ENCODE measurements around the gene NKX1-2.

NKX1-2 gene

GRCh38 chr10:124423813-124424212 lies 26.0 kb downstream of the NKX1-2 start:
- CTCF ChIA-PET, result no interaction called here
- H3K27me3 Mint-ChIP-seq, result peaks cover 67% of the 10 kb centered on the region
- H3K4me1 Mint-ChIP-seq, result peaks cover 3% of the 10 kb centered on the region
- H3K36me3 Mint-ChIP-seq, result no peaks in the 10 kb centered on the region
- no peak for DNase-seq
- H3K27ac Mint-ChIP-seq, result no peak overlapping the region
- H3K4me3 Mint-ChIP-seq, result no peak overlapping the region
- no peaks in the 10 kb centered on the region for H3K9me3 Mint-ChIP-seq

GRCh38 chr10:124422742-124423141 lies 27.1 kb downstream of the NKX1-2 start:
- Mint-ChIP-seq H3K27ac (no peak overlapping the region), H3K9me3 (no peaks in the 10 kb centered on the region), H3K4me1 (peaks cover 9% of the 10 kb centered on the region), H3K4me3 (no peak overlapping the region), H3K36me3 (no peaks in the 10 kb centered on the region), H3K27me3 (peaks cover 58% of the 10 kb centered on the region)
- CTCF ChIA-PET, result no interaction called here
- no peak for DNase-seq

- CTCF ChIA-PET, result no interaction called here
These were observed 29.6 kb downstream of the NKX1-2 start for GRCh38 chr10:124420254-124420653.

DNA sequence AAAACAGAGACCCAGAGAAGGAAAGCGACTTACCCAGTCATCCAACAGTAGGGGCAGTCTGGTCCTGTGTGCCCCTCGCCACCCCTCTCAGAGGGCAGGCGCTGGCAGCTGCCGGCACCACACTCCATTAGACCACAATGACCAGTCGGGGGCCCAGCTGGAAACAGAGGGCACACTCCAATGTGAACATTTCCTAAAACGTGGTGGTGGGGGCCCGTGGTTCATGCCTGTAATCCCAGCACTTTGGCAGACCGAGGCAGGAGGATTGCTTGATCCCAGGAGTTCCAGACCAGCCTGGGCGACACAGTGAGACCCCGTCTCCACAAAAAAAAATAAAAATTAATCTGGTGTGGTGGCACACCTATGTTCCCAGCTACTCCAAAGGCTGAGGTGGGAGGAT lies 30.2 kb downstream of the NKX1-2 start:
- CTCF ChIA-PET, result interaction anchor here (1.4 kb wide), 1 partner anchor 31 kb away, joined by 3 read pairs; no protein-coding TSS in a partner anchor
- H3K36me3 Mint-ChIP-seq, result no peaks in the 10 kb centered on the region
- peaks cover 17% of the 10 kb centered on the region for H3K4me1 Mint-ChIP-seq
- peak overlapping the region; percentile 61 for H3K27ac Mint-ChIP-seq
- no peak for DNase-seq
- peak overlapping the region; percentile 79 for H3K4me3 Mint-ChIP-seq
- no peaks in the 10 kb centered on the region for H3K9me3 Mint-ChIP-seq
- peaks cover 46% of the 10 kb centered on the region for H3K27me3 Mint-ChIP-seq

More at GRCh38 chr10:124420254-124420653, 29.6 kb downstream of the NKX1-2 start:
- Mint-ChIP-seq H3K9me3 (no peaks in the 10 kb centered on the region), H3K4me1 (peaks cover 17% of the 10 kb centered on the region), H3K4me3 (no peak overlapping the region), H3K36me3 (no peaks in the 10 kb centered on the region), H3K27ac (no peak overlapping the region), H3K27me3 (peaks cover 46% of the 10 kb centered on the region)
- no peak for DNase-seq

DNA sequence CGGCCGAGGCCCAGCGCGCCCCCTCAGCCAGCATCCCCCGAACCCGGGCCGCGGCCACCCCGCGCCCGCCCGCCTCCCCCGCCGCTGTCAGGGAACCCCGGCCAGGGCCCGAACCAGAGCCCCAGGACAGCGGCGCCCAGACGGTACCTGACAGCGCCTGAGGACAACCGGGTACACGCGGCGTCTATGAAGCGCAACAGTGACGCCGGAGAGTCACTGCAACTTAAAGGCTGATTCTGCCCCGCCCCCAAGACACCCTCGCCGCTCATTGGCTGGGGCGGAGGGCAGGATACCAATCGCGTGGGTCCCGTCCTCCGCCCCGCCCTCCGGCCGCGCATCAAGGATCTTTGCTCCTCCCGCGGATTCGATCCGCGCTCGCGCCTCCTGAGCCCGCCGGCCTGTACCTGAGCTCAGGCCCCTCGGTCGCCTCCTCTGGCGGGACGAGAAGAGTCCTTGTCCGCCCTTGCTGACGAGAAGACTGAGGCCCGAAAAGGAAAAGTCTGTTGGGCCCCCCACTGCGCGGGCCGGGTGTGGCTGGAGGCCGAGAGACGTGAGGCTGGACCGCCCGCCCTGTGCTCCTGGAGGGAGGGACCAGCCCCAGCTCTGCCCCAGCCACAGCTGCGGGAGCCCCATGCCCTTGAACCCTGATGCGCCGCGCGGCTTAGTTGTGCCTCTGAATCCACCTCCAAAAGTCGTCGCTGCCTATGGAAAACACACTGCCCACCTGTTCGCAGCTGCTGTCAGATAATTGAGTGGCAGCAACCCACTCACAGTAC lies 30.9 kb downstream of the NKX1-2 start, which contains the start of gene OAT:
TSS of gene OAT (minus strand) at position 198 of the 776 bp plus-strand sequence. CDS start 6,752 bp downstream, outside the sequence.
- CTCF ChIA-PET, result interaction anchor here (1.4 kb wide), 1 partner anchor 30 kb away, joined by 3 read pairs; no protein-coding TSS in a partner anchor
- peaks cover 41% of the 10 kb centered on the region for H3K27me3 Mint-ChIP-seq
- H3K27ac Mint-ChIP-seq, result peak within 1 kb of the TSS; percentile 81
- H3K4me1 Mint-ChIP-seq, result peaks cover 17% of the 10 kb centered on the region
- peak; percentile 98 for DNase-seq
- no peaks in the 10 kb centered on the region for H3K36me3 Mint-ChIP-seq
- H3K9me3 Mint-ChIP-seq, result no peaks in the 10 kb centered on the region
- peak within 1 kb of the TSS; percentile 79 for H3K4me3 Mint-ChIP-seq

DNA sequence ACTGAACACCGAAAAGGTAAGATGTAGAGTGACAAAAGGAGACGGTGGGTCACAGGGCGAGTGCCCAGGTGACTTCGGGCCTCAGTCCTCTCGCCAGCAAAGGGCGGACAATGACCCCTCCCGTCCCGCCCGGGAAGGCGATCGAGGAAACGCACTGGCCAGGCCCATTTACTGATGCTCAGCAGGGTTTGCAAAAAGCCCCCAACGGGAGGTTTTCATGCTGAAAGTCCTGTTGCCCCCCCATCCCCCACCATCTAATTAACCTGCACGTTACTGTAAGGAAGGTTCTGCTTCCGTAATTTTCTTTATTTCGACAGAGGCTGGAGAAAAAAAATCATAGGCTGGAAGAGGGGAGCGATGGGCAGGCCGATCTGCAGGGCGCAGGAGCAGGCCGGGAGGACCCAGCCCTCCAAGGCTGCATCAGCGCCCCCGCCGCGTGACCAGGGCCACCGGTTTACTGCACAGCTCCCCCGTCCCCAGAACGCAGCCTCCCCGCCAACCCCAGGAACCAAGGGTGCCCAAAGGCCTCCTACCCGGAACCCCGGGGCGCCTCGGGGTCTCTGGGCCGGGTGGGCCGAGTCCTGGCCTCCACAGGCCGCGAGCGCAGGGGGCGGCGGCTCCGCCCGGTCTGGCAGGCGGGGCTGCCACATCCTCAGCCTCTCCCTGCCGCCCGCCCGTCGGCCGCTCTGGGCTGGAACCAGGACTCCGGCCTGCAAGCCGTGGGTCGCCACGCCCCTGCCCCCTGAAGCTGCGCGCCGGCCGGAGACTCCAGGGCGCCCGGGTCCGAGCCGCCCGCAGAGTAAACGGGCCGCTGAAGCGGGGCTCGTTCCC lies 31.7 kb downstream of the NKX1-2 start:
- no peaks in the 10 kb centered on the region for H3K36me3 Mint-ChIP-seq
- peaks cover 36% of the 10 kb centered on the region for H3K27me3 Mint-ChIP-seq
- no peak overlapping the region for H3K27ac Mint-ChIP-seq
- peak; percentile 70 for DNase-seq
- CTCF ChIA-PET, result interaction anchor here (1.4 to 3.6 kb wide), 2 partner anchors 14 to 30 kb away, joined by 3 to 15 read pairs; no protein-coding TSS in a partner anchor
- no peaks in the 10 kb centered on the region for H3K9me3 Mint-ChIP-seq
- H3K4me3 Mint-ChIP-seq, result peak overlapping the region; percentile 75
- H3K4me1 Mint-ChIP-seq, result peaks cover 17% of the 10 kb centered on the region

- Mint-ChIP-seq H3K9me3 (no peaks in the 10 kb centered on the region), H3K36me3 (no peaks in the 10 kb centered on the region), H3K4me1 (peaks cover 17% of the 10 kb centered on the region), H3K27me3 (peaks cover 24% of the 10 kb centered on the region), H3K27ac (no peak overlapping the region), H3K4me3 (no peak overlapping the region)
- CTCF ChIA-PET, result interaction anchor here (3.6 kb wide), 1 partner anchor 13 kb away, joined by 15 read pairs; no protein-coding TSS in a partner anchor
- DNase-seq, result no peak
These were observed 33.1 kb downstream of the NKX1-2 start for GRCh38 chr10:124416733-124417132.

DNA sequence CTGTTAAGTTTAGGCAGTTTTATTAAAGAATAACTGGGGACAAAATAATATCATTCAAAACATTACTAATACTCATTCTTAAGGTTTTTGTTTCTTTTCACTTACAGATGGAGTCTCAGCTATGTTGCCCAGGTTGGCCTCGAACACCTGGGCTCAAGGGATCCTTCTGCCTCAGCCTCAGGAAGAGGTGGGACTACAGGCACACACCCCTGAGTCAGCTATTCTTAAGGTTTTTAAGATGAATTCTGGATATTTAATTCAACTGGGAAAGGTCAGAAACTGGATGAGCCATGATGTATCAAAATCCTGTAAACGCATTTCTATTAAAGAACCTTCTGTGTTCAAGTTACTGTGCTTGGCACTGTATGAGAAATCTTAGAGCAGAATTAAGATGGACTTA lies 34.6 kb downstream of the NKX1-2 start:
- DNase-seq, result no peak
- Mint-ChIP-seq H3K27ac (no peak overlapping the region), H3K36me3 (peaks cover 3% of the 10 kb centered on the region), H3K27me3 (peaks cover 12% of the 10 kb centered on the region), H3K4me3 (no peak overlapping the region), H3K9me3 (no peaks in the 10 kb centered on the region), H3K4me1 (peaks cover 17% of the 10 kb centered on the region)
- CTCF ChIA-PET, result interaction anchor here (1.4 to 3.6 kb wide), 2 partner anchors 11 to 26 kb away, joined by 3 to 15 read pairs; no protein-coding TSS in a partner anchor

- DNase-seq, result no peak
These were observed 35.8 kb downstream of the NKX1-2 start for GRCh38 chr10:124414076-124414475.

DNA sequence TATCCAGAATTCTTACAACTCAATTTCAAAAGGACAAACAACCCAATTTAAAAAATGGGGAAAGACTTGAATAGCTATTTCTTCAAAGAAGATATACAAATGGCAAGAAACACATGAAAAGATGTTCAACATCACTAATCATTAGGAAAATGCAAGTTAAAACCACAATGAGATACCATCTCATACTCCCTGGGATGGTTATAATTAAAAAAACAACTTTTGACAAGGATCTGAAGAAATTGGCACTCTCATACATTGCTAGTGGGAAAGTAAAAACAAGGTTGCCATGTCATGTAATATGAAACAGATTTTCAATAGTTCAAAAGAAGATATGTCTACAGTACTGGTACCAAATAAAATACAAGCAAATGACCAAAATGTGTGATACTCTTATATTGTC lies 40.1 kb downstream of the NKX1-2 start:
- H3K27ac Mint-ChIP-seq, result no peak overlapping the region
- no peak for DNase-seq
- CTCF ChIA-PET, result no interaction called here
- H3K9me3 Mint-ChIP-seq, result no peaks in the 10 kb centered on the region
- no peaks in the 10 kb centered on the region for H3K27me3 Mint-ChIP-seq
- H3K4me3 Mint-ChIP-seq, result no peak overlapping the region
- H3K36me3 Mint-ChIP-seq, result peaks cover 18% of the 10 kb centered on the region
- H3K4me1 Mint-ChIP-seq, result no peaks in the 10 kb centered on the region

More at GRCh38 chr10:124414076-124414475, 35.8 kb downstream of the NKX1-2 start:
- Mint-ChIP-seq H3K36me3 (peaks cover 3% of the 10 kb centered on the region), H3K27me3 (peaks cover 5% of the 10 kb centered on the region), H3K4me1 (peaks cover 14% of the 10 kb centered on the region), H3K9me3 (no peaks in the 10 kb centered on the region), H3K27ac (no peak overlapping the region), H3K4me3 (no peak overlapping the region)
- CTCF ChIA-PET, result interaction anchor here (1.4 kb wide), 1 partner anchor 25 kb away, joined by 3 read pairs; no protein-coding TSS in a partner anchor

- no peak for DNase-seq
- Mint-ChIP-seq H3K4me1 (peaks cover 7% of the 10 kb centered on the region), H3K27ac (no peak overlapping the region), H3K27me3 (no peaks in the 10 kb centered on the region), H3K4me3 (no peak overlapping the region), H3K36me3 (peaks cover 24% of the 10 kb centered on the region), H3K9me3 (no peaks in the 10 kb centered on the region)
- CTCF ChIA-PET, result interaction anchor here (0.7 to 1.1 kb wide), 2 partner anchors 9 to 412 kb away, joined by 3 to 4 read pairs; no protein-coding TSS in a partner anchor
These were observed 41.5 kb downstream of the NKX1-2 start for GRCh38 chr10:124408357-124408756.

DNA sequence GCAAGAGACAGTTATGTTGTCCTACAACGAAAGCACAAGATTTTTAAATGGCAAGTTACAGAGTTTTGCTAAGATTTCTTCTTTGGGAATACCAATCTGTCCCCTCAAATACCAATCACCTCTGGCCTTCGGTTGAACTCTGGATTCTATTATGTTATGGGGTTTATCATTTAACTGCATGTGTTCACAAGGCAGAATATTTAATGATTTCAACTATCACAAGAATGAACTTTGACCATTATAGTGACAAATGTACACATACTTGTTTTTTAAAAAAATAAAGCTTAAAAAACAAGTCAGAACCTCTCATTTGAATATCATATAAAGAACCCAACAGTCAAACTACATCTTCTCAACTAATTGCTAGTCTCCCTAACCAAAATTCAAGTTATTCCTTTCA lies 42.4 kb downstream of the NKX1-2 start:
- Mint-ChIP-seq H3K4me1 (peaks cover 10% of the 10 kb centered on the region), H3K36me3 (peaks cover 29% of the 10 kb centered on the region), H3K9me3 (no peaks in the 10 kb centered on the region), H3K27me3 (no peaks in the 10 kb centered on the region), H3K27ac (no peak overlapping the region), H3K4me3 (no peak overlapping the region)
- CTCF ChIA-PET, result interaction anchor here (0.7 kb wide), 1 partner anchor 8 kb away, joined by 4 read pairs; no protein-coding TSS in a partner anchor
- DNase-seq, result no peak

GRCh38 chr10:124403548-124403947 lies 46.3 kb downstream of the NKX1-2 start:
- Mint-ChIP-seq H3K9me3 (no peaks in the 10 kb centered on the region), H3K27me3 (no peaks in the 10 kb centered on the region), H3K36me3 (peaks cover 33% of the 10 kb centered on the region), H3K4me1 (peaks cover 10% of the 10 kb centered on the region), H3K27ac (peak overlapping the region; percentile 69), H3K4me3 (no peak overlapping the region)
- peak; percentile 47 for DNase-seq
- CTCF ChIA-PET, result interaction anchor here (0.7 to 4.6 kb wide), 7 partner anchors 9 to 407 kb away, joined by 3 to 34 read pairs (median 5); no protein-coding TSS in a partner anchor

- H3K36me3 Mint-ChIP-seq, result peaks cover 28% of the 10 kb centered on the region
- no peaks in the 10 kb centered on the region for H3K9me3 Mint-ChIP-seq
- no peak overlapping the region for H3K4me3 Mint-ChIP-seq
- CTCF ChIA-PET, result interaction anchor here (0.7 to 4.6 kb wide), 2 partner anchors 13 to 406 kb away, joined by 6 to 34 read pairs; no protein-coding TSS in a partner anchor
- H3K27ac Mint-ChIP-seq, result no peak overlapping the region
- H3K4me1 Mint-ChIP-seq, result peaks cover 10% of the 10 kb centered on the region
- H3K27me3 Mint-ChIP-seq, result no peaks in the 10 kb centered on the region
- DNase-seq, result no peak
These were observed 47.6 kb downstream of the NKX1-2 start for GRCh38 chr10:124402273-124402672.

All from activated naive CD4-positive, alpha-beta T cell treated with anti-CD3 and anti-CD28 coated beads, Interleukin-2, amount 10 ng/mL, durations not matched to agents 7 days and 5 days (primary cell).